GM12801 (cell line): Measurements from ENCODE around the gene CFH.

Experiments used
- TF ChIP-seq, protein P1 (sequence below): IDR thresholded peaks from one replicate; pipeline ENCODE4 v1.5.1; 2011; ENCODE audit warnings: control low read depth; ENCODE audit not compliant: insufficient read length; ENCODE audit errors: extremely low read depth

CFH gene

GRCh38 chr1:196774603-196775002 lies 122.8 kb downstream of the CFH start, which contains the start of gene CFHR3:
Gene CFHR3 (plus strand): TSS chr1:196774840. CDS start chr1:196774887, 47 bp downstream.
- TF ChIP-seq, protein P1, sequence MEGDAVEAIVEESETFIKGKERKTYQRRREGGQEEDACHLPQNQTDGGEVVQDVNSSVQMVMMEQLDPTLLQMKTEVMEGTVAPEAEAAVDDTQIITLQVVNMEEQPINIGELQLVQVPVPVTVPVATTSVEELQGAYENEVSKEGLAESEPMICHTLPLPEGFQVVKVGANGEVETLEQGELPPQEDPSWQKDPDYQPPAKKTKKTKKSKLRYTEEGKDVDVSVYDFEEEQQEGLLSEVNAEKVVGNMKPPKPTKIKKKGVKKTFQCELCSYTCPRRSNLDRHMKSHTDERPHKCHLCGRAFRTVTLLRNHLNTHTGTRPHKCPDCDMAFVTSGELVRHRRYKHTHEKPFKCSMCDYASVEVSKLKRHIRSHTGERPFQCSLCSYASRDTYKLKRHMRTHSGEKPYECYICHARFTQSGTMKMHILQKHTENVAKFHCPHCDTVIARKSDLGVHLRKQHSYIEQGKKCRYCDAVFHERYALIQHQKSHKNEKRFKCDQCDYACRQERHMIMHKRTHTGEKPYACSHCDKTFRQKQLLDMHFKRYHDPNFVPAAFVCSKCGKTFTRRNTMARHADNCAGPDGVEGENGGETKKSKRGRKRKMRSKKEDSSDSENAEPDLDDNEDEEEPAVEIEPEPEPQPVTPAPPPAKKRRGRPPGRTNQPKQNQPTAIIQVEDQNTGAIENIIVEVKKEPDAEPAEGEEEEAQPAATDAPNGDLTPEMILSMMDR: no peak

DNA sequence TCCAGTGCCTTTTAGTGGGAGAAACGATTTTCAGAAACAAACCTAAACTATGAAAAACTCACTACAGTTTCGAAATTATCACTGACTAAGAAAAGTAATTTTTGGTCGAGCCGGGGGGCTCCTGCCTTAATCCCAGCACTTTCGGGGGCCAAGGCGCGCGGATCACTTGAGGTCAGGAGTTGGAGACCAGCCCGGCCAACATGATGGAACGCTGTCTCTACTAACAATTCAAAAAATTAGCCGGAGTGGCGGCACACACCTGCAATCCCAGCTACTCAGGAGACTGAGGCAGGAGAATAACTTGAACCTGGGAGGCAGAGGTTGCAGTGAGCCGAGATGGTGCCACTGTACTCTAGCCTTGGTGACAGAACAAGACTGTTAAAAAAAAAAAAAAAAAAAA lies 125.8 kb downstream of the CFH start:
- TF ChIP-seq, protein P1: no peak

- TF ChIP-seq, protein P1: no peak
Observed at GRCh38 chr1:196779093-196779492, 127.2 kb downstream of the CFH start.
